ENCODE results near the gene FGF21.
"Not testable (repeated sequence)": the region's sequence is repeated elsewhere in the genome, so short reads cannot be mapped to it uniquely, and the experiment has no call there.

The FGF21 gene

DNA sequence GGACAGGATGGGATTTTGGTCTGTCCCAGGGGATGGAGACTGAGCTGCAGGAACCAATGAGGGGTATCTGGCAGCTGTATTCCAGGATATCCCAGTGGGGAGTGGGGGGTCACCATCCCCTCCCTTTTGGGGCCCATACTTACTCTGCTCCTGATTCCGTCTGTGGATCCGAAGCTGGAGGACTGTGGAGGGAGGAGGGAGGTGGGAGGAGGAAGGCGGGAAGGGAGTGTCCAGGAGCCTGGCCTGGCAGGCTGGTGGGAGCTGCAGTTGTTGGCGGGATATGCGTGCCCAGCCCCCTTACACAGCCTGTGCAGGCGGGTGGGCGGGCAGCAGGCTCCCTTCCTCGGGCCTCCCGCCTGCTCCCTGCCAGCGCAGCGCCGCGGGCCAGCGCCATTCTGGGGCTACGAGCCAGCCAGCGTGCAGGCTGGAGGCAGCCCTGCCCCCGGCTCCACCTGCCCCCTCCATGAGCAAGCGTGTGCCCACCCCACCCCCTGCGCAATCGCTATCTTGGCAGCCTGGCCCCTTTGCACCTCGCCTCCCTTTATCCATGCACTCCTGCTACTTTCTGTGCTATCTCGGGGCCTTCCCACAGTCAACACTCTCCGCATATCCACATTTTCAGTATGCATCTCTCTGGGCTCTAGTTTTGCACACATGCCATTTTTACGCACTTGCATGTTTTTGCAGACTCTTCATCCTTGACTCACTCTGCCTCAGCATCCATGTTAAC is 38.6 kb upstream of the FGF21 start:
- H3K27me3 ChIP-seq (ENCODE audit: insufficient read depth, low read length), result no peaks in the 10 kb centered on the region
- no peak overlapping the region for H2BK120ac ChIP-seq (ENCODE audit: insufficient read depth, low read length, poor library complexity)
- no peak overlapping the region for H3K9ac ChIP-seq (ENCODE audit: low read length)
- no peak overlapping the region for H3K4me3 ChIP-seq (ENCODE audit: low read depth, low read length)
- H3K23ac ChIP-seq (ENCODE audit: low read length), result no peak overlapping the region
- H3K79me2 ChIP-seq (ENCODE audit: control insufficient read depth, insufficient read depth, low read length, poor library complexity), result peaks cover 6% of the 10 kb centered on the region
- no peak overlapping the region for H4K8ac ChIP-seq (ENCODE audit: low read depth, low read length)
- DNase-seq, result no peak
- H4K91ac ChIP-seq (ENCODE audit: low read depth, low read length), result no peak overlapping the region
- no peak overlapping the region for H3K27ac ChIP-seq (ENCODE audit: low read depth, low read length)
- no peaks in the 10 kb centered on the region for H3K9me3 ChIP-seq (ENCODE audit: insufficient read depth, low read depth, low read length)
- H3K79me1 ChIP-seq (ENCODE audit: low read length), result peaks cover 10% of the 10 kb centered on the region
- H3K18ac ChIP-seq (ENCODE audit: low read length), result no peak overlapping the region
- peaks cover 16 to 22% of the 10 kb centered on the region in 2 experiments for H3K4me1 ChIP-seq (ENCODE audit: control insufficient read depth in 1 of 2, insufficient read depth in 2 of 2, low read length in 2 of 2)
- no peaks in the 10 kb centered on the region for H3K36me3 ChIP-seq (ENCODE audit: control insufficient read depth in 1 of 2, insufficient read depth in 2 of 2, low read length in 2 of 2)
- H3K4me2 ChIP-seq (ENCODE audit: low read length), result peak overlapping the region; percentile 33
- H3K4ac ChIP-seq (ENCODE audit: low read depth, low read length), result no peak overlapping the region
- no CpG with 5 or more reads among the region's 24 CpGs for WGBS (ENCODE audit: extremely low coverage, insufficient coverage, insufficient read length)
- no peak overlapping the region for H2AFZ ChIP-seq (ENCODE audit: insufficient read depth, low read length, poor library complexity)
- no peak overlapping the region for H4K12ac ChIP-seq (ENCODE audit: low read depth, low read length)
- H2BK12ac ChIP-seq (ENCODE audit: low read length), result no peak overlapping the region
- H2BK5ac ChIP-seq (ENCODE audit: low read depth, low read length, poor library complexity), result no peak overlapping the region
- no peak overlapping the region for H3K14ac ChIP-seq (ENCODE audit: low read length)
- no peak overlapping the region for H2AK5ac ChIP-seq (ENCODE audit: low read length)

DNA sequence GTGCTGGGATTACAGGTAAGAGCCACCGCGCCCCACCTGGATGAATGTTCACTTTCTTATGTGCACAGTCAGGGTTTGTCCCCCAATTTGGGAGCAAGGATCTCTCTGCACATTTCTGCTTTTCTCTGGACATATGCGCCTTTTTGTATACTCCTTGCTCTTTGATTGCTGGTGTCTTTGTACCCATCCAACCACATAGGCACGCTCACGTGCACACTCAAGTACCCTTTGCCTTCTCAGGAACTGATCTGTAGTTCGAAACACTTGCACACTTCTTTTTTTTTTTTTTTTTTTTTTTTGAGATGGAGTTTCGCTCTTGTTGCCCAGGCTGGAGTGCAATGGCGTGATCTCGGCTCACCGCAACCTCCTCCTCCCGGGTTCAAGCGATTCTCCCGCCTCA is 37.2 kb upstream of the FGF21 start:
- H4K91ac ChIP-seq (ENCODE audit: low read depth, low read length); H3K9me3 ChIP-seq (ENCODE audit: insufficient read depth, low read depth, low read length); H3K36me3 ChIP-seq (ENCODE audit: control insufficient read depth in 1 of 2, insufficient read depth in 2 of 2, low read length in 2 of 2); H3K79me2 ChIP-seq (ENCODE audit: control insufficient read depth, insufficient read depth, low read length, poor library complexity); H3K79me1 ChIP-seq (ENCODE audit: low read length); H3K4me3 ChIP-seq (ENCODE audit: low read depth, low read length); H3K27me3 ChIP-seq (ENCODE audit: insufficient read depth, low read length); H3K14ac ChIP-seq (ENCODE audit: low read length); H4K8ac ChIP-seq (ENCODE audit: low read depth, low read length); DNase-seq; H3K9ac ChIP-seq (ENCODE audit: low read length); H2BK5ac ChIP-seq (ENCODE audit: low read depth, low read length, poor library complexity); H3K18ac ChIP-seq (ENCODE audit: low read length); H2AK5ac ChIP-seq (ENCODE audit: low read length); H3K4me2 ChIP-seq (ENCODE audit: low read length); H2AFZ ChIP-seq (ENCODE audit: insufficient read depth, low read length, poor library complexity); H2BK120ac ChIP-seq (ENCODE audit: insufficient read depth, low read length, poor library complexity); H4K12ac ChIP-seq (ENCODE audit: low read depth, low read length); H3K27ac ChIP-seq (ENCODE audit: low read depth, low read length); H2BK12ac ChIP-seq (ENCODE audit: low read length); H3K23ac ChIP-seq (ENCODE audit: low read length); H3K4ac ChIP-seq (ENCODE audit: low read depth, low read length): not testable (repeated sequence)
- WGBS (ENCODE audit: extremely low coverage, insufficient coverage, insufficient read length), result no CpG with 5 or more reads among the region's 13 CpGs
- peaks cover 12 to 19% of the 10 kb centered on the region in 2 experiments for H3K4me1 ChIP-seq (ENCODE audit: control insufficient read depth in 1 of 2, insufficient read depth in 2 of 2, low read length in 2 of 2)

DNA sequence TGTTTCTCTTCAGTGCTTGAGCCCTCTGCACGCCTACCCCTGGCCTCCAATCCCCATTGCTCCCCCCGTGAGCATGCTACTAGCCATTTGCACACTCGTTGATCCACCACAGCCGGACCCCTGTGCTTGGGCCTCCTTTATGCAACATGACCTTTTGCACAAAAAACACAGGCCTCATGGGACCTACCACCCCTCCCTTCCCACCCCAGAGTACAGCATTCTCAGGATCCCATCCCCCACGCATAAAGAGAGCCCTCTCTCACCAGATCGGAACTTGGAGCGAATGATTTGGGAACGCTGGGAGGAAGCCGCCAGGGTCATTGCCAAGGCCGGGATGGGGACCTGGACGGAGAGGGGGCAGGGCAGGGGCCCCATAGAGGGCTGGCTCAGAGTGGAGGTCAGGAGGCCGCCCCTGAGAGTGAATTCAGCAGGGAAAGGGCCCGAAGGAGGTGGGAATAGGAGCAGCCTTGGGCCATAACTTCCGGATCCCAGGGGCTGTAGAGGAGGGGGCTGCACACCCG is 36.6 kb upstream of the FGF21 start:
- Histone ChIP-seq H2BK120ac (ENCODE audit: insufficient read depth, low read length, poor library complexity) (no peak overlapping the region), H4K91ac (ENCODE audit: low read depth, low read length) (no peak overlapping the region), H4K8ac (ENCODE audit: low read depth, low read length) (no peak overlapping the region), H3K23ac (ENCODE audit: low read length) (no peak overlapping the region), H3K14ac (ENCODE audit: low read length) (no peak overlapping the region), H3K4ac (ENCODE audit: low read depth, low read length) (no peak overlapping the region), H3K9me3 (ENCODE audit: insufficient read depth, low read depth, low read length) (no peaks in the 10 kb centered on the region), H2AK5ac (ENCODE audit: low read length) (no peak overlapping the region), H3K79me1 (ENCODE audit: low read length) (peaks cover 8% of the 10 kb centered on the region), H3K79me2 (ENCODE audit: control insufficient read depth, insufficient read depth, low read length, poor library complexity) (peaks cover 4% of the 10 kb centered on the region), H3K4me3 (ENCODE audit: low read depth, low read length) (no peak overlapping the region), H3K9ac (ENCODE audit: low read length) (no peak overlapping the region), H2BK12ac (ENCODE audit: low read length) (no peak overlapping the region), H4K12ac (ENCODE audit: low read depth, low read length) (no peak overlapping the region), H2BK5ac (ENCODE audit: low read depth, low read length, poor library complexity) (no peak overlapping the region), H2AFZ (ENCODE audit: insufficient read depth, low read length, poor library complexity) (no peak overlapping the region), H3K27ac (ENCODE audit: low read depth, low read length) (no peak overlapping the region), H3K36me3 (ENCODE audit: control insufficient read depth in 1 of 2, insufficient read depth in 2 of 2, low read length in 2 of 2) (no peaks in the 10 kb centered on the region), H3K4me2 (ENCODE audit: low read length) (no peak overlapping the region), H3K4me1 (ENCODE audit: control insufficient read depth in 1 of 2, insufficient read depth in 2 of 2, low read length in 2 of 2) (peaks cover 8 to 14% of the 10 kb centered on the region in 2 experiments), H3K27me3 (ENCODE audit: insufficient read depth, low read length) (no peaks in the 10 kb centered on the region), H3K18ac (ENCODE audit: low read length) (no peak overlapping the region)
- WGBS (ENCODE audit: extremely low coverage, insufficient coverage, insufficient read length), result no CpG with 5 or more reads among the region's 15 CpGs
- no peak for DNase-seq

- Histone ChIP-seq H2AFZ (ENCODE audit: insufficient read depth, low read length, poor library complexity) (peak within 1 kb of the TSS; percentile 30), H3K4me2 (ENCODE audit: low read length) (peak within 1 kb of the TSS; percentile 34), H3K23ac (ENCODE audit: low read length) (no peak within 1 kb of the TSS), H3K9ac (ENCODE audit: low read length) (no peak within 1 kb of the TSS), H2BK12ac (ENCODE audit: low read length) (no peak within 1 kb of the TSS), H3K9me3 (ENCODE audit: insufficient read depth, low read depth, low read length) (no peaks in the 10 kb centered on the region), H2BK5ac (ENCODE audit: low read depth, low read length, poor library complexity) (no peak within 1 kb of the TSS), H3K27me3 (ENCODE audit: insufficient read depth, low read length) (no peaks in the 10 kb centered on the region), H3K14ac (ENCODE audit: low read length) (no peak within 1 kb of the TSS), H3K18ac (ENCODE audit: low read length) (no peak within 1 kb of the TSS), H2BK120ac (ENCODE audit: insufficient read depth, low read length, poor library complexity) (no peak within 1 kb of the TSS), H3K36me3 (ENCODE audit: control insufficient read depth in 1 of 2, insufficient read depth in 2 of 2, low read length in 2 of 2) (no peaks in the 10 kb centered on the region), H3K4ac (ENCODE audit: low read depth, low read length) (no peak within 1 kb of the TSS), H3K4me1 (ENCODE audit: control insufficient read depth in 1 of 2, insufficient read depth in 2 of 2, low read length in 2 of 2) (peaks cover 8 to 14% of the 10 kb centered on the region in 2 experiments), H2AK5ac (ENCODE audit: low read length) (no peak within 1 kb of the TSS), H3K27ac (ENCODE audit: low read depth, low read length) (no peak within 1 kb of the TSS), H3K4me3 (ENCODE audit: low read depth, low read length) (no peak within 1 kb of the TSS), H4K12ac (ENCODE audit: low read depth, low read length) (peak within 1 kb of the TSS; percentile 59), H4K8ac (ENCODE audit: low read depth, low read length) (peak within 1 kb of the TSS; percentile 73), H3K79me2 (ENCODE audit: control insufficient read depth, insufficient read depth, low read length, poor library complexity) (peaks cover 3% of the 10 kb centered on the region), H4K91ac (ENCODE audit: low read depth, low read length) (no peak within 1 kb of the TSS), H3K79me1 (ENCODE audit: low read length) (peaks cover 6% of the 10 kb centered on the region)
- no peak for DNase-seq
- no CpG with 5 or more reads among the region's 33 CpGs for WGBS (ENCODE audit: extremely low coverage, insufficient coverage, insufficient read length)
Observed at GRCh38 chr19:48719263-48720171, 35.8 kb upstream of the FGF21 start, which contains the start of gene MAMSTR. TSS of gene MAMSTR (minus strand) at chr19:48719725. CDS start at chr19:48719031, 694 bp downstream.

Measured in trophoblast cell (in vitro differentiated cells and primary cell).